ENCODE measurements around the gene GBF1.

- TF ChIP-seq CTCF (IDR thresholded peaks at IDR 0.05) (no peak), POLR2AphosphoS5 (IDR thresholded peaks at IDR 0.05) (no peak)
These were observed 42.9 kb upstream of the GBF1 start for GRCh38 chr10:102202386-102202785.
